Medulla oblongata (tissue), 1 donor: Measurements from ENCODE around the gene CCNL1.
"Not testable (repeated sequence)": the region's sequence is repeated elsewhere in the genome, so short reads cannot be mapped to it uniquely, and the experiment has no call there.

ENCODE experiments used
- DNase-seq: peaks from one replicate; pipeline ENCODE4 v3.0.0-alpha.2; 2015; ENCODE audit errors: extremely low spot score

Gene CCNL1

DNA sequence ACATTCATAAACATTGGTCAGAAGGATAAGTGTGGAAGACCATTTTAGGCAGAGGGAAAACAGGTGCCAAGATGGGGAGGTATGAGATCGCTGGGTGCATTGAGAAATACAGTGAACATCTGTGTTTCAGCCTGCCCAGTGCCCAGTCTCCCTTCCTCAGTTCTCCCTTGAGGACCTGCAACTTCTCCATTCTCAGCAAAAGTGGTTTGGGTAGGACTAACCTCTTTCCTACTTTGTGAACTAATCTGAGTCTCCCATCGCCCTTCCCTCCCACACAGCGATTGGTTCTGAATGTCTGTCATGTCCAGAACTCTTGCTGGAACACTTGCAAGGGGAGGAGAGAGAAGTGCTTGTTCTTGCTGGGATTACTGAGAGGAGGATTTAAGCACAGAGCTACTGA lies 10.9 kb upstream of the CCNL1 start:
- DNase-seq = peak; percentile 26

DNA sequence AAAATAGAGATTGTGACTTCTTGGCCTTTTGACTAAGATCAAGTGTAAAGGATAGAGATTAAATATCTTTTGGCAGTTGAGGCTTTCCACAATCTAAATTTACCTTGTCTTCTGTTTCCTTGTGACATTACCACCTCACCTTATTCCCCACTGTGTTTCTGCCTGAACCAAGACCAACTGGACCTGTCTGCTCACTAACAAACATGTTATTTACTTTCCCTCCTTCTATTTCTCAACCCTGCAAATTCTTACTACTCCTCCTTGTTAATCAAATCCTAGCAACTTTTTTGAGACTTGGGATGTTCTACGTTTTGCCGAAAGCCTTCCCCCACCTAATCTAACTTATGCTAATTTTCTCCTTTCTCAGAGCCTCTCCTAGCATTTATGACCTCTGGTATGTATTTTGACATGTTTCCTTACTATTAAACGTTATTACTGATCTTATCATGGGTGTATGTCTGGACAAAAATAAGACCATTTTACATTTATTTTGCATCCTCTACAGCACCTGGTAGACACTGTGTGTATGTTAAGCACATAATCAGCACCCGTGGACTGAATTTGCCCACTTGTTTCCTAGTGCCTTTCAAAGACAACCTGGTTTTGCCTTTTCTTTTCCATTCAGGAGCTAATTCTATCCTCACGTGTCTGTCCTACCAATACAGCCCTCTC lies 7.6 kb upstream of the CCNL1 start:
- no peak for DNase-seq

DNA sequence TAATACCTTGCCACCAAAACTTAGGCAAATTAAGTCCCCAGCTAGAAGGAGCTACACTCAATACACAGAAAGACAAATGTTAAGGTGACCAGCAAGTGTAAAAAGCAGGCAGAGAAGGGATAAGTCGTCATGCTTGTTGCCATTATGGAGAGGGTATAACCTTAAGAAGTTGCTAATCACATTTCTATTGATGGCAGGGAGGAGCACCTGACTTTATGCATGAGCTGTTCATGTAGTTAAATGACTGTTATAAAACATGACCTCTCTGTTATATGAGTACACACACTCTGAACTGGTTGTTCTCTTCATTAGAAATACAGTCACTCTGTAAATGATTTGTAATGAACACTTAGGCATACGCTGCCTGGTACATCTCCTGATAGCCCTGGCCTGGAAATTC lies 6.6 kb upstream of the CCNL1 start:
- DNase-seq = no peak

DNA sequence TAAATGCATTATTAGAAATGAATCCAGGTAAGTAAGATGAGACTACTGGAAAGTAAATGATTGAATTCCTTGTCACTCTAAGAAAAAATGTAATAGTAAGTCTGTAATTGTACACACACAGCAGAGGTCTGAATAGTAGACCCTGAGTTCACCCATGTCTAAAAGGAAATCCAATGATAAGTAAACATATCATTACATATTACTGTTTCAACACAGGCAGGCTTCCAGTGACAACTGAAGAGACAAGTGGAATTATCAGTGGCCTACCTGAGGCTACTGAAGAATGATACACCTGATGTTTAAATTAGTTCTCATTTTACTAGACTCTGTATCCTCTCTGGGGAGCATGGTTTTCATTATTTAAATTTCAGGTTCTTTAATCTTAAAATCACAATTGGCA lies 6.2 kb upstream of the CCNL1 start:
- DNase-seq = no peak

DNA sequence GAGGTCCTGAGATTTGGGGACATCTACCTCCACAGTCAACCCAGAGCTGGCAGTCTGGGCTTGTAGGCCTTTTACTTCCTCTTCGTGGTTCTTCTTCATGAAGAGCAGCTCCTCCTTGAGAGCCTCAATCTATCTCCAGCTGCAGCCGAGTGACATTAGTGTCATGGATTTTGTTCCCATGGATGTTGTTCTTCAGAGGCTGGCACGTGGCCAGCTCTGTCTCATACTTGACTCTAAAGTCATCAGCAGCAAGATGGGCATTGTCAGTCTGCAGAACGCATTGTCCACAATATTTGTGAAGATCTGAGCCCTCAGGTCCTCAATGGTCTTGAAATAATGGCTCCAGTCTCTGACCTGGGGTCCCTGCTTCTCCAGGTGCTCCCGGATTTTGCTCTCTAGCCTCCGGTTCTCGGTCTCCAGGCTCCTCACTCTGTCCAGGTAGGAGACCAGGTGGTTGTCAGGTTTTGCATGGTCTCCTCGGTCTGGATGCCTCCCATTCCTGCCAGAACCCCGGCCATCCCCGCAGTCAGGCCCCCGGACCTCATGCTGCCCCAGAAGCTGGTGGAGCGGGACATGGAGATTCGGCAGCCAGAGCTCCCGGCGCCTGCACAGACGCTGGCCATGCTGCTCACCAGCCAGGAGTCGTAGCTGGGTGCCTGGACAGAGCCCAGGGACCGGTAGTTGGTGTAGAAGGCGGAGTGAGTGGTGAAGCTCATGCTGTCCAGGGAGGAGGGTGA lies 3.4 kb upstream of the CCNL1 start:
- no peak for DNase-seq

DNA sequence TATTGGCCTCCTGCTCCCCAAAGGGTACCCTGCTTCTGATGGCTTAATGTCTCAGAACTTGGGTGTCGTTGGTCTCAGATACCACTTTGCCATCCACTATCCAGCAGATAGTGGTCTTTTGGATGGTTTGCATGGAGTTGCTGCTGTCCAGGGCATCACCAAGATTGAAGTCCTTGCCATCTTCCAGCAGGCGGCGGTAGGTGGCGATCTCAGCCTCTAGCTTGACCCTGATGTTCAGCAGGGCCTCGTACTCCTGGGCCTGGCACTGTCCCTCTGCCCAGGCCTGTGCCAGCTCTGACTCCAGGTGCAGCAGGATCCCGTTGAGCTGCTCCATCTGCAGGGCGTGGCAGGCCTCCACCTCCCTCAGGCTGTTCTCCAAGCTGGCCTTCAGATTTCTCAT lies 2.7 kb upstream of the CCNL1 start:
- not testable (repeated sequence) for DNase-seq

DNA sequence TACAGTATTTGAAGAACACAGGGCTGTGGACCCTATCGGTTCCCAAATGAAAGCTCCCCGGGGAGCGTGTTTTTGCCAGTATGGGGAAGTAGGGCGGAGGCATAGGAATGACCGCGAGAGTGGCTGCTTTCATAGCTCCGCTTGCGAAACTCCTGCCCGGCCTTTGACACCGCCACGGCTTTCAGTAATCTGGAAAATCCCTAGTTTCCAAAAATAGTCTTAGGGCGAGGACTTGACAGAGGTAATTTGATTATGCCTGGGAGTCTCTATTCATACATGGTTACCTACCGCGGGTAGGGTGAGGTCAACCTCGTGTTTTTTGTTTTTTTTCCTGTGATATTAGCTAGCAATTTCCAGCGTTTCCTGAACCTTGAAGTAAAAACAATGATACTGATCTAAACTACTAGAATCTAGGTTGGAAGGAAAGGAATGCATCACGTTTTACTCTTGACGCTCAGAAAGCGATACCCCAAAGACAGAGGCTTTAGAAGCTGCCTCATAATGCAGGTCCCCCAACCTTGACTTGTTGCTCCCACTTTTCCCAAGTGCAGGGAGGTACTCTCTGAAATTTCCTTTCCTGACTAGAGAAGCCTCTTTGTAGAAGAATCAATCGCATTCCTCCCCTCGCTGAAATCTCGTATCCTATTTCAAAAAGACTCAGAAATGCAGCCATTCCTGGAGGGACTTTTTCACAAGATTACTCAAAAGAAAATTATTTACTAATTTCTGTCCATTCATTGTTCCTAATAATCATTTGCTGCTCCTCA lies 894 bp upstream of the CCNL1 start:
- DNase-seq = peak; percentile 78

DNA sequence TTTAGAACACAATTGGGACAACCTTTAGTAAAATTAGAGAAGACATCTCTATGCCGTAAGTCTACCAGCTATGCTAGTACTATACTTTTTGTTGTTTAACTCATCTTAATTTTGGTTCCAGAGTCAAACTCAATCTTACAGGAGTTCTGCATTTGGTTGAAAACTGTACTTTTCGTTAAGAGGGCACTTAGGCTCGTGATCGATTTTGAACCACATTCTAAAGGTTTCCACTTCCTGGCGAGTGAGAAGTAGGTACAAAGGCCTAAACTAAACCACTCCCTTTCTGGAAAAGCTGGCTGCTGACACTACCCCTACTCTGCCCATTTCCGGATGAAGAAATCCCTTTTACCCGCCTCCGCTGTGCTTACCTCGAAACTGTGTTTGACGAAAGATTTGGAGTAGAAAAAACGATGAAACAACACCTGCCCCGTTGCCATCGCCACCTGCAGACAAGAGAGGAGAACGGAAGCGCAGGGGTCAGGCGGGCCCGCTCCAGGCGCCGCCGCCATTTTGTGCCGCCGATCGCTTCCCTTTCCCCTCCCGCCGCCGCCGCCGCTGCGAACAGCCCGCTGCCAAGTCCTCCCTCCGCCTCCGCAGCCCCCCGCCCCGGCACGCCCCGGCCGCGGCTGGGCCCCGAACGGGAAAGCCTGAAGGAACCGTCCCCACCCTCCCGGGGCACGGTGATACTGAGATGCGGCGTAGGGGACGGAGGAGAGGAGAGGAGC lies 748 bp downstream of the CCNL1 start:
- peak; percentile 32 for DNase-seq

DNA sequence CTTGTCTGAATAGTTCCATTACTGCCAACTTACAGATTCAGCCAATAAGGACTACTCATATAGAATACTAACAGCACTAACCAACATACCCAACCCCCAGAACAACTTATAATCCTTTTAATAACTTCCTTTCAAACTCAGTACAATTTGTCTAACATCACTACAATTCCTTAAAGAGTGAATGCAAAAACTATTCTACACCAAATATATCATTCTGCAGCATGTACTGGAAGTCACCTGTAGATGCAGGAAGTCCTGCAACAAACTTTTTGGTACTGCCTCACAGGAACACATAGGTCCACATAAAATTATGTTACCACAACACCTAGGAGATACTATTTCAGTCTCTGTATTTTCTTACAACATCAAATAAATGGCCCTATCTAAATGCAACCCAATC lies 2.1 kb downstream of the CCNL1 start:
- no peak for DNase-seq

DNA sequence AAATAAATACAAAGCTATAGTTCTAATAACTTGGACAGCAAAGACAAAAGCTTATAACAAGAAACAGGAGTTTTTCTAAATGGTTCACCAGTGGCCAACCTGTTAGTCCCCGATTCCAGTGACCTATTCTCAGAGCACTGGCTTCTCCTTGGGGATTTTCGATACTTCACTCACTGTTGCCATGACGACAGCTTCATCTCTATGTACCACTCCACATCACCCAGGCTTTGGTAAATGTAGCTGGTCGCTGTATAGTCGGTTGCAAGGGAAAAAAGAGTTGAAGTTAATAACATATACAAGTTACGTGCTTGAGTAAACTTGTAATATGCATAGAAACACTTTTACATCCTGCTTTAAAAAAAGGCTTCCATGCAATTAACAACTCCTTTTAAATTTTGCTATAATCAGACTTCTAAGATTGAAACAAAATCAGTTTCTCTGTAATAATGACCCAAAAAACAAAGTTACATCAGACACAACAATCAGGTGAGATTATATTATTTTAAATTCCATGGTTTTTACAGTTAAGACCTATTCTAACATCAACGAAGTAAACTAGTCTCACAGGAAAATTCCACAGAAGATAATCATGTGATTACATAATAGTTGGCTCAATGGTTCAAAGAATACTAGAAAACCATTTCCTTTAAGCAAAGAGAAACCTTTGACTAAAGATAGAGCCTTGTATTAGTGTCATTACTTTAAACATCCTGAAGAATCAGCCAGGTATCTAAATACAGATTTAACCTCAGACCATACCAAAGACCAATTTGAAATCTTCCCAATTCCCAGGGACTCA lies 2.9 kb downstream of the CCNL1 start:
- DNase-seq = no peak

DNA sequence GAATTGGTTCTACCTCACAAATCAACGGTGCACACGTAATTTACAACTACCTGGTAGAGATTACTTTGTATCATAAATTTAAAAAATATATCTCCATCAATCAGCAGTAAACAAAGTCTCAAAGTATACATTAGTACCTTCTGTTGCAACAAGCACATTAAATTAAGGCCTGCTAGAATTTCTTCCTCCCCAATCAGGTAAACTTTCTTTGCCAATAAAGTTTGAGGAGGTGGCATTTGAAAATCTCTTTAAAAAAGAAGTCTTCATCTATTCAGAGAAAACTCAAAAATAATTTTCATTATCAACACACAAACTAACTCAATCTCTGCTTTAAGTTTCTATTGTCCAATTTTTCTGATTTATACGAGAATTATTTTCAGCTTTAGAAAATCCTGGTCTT lies 4.4 kb downstream of the CCNL1 start:
- DNase-seq = no peak

DNA sequence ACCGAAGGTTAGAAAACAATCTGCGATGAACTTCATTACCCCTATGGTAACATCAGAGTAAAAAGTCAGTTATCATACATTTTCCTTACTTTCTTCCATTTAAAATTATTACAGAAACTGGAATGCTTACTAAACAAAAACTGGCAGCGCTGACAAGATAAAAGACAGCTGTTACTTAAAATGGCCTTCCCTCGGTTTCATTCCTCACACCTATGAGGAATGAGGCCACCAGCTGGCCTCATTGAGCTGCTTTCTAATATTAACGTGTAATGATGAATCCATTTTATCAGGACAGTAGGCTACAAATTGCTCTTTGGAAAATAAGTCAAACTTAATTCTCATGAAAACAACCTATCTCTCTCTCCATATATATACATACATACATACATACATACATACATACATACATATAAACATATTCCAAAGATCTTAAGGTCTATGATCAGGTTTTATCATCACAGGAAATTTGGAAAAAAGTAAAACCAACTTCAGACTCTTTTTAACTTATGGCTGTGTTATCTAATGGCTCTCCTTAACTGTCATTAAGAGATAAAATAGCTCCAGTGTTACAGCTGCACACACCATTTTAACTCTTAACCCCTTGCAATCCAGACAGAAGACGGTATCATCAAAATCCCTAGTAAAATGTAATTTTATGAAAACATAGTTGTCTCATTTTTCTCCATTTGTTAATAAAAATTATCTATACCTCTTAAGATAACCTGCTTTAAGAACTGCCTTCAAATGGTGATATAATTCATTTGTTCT lies 5.2 kb downstream of the CCNL1 start:
- DNase-seq = no peak

DNA sequence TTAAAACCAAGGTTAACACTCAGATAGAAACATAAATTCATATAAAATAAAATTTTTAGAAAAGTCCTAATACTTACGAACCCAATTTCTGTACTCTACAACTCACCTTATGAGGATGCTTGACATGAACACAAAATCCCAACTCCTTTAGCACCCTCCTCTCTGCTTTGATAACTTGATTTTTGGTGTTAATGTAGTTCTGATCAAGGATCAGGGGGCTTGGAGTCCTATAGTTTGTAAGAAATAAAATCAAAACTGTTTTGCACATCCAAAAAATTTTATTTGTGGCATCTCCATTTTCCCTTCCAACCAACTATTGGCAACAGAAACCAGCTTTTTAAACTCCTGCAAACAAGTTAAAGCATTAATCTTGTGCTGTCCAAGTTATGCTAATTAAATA lies 7.0 kb downstream of the CCNL1 start:
- DNase-seq = no peak

DNA sequence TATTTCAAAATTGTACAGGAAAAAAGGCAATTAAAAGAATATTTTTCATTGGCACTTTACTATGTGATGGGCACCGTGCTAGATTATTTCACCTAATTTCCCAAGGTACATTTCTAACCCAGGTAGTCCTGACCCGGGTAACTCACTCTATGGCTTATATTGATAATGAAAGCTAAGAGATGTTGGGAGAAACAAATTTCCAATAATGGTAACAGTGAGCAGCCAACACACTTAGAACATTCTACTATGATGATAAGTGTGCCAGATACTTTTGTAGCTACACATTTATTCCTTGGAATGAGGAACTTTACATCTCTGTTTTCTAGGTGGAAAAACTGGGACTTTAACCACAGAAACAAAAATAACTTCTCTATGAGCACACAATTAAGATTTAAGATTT lies 7.5 kb downstream of the CCNL1 start:
- no peak for DNase-seq

DNA sequence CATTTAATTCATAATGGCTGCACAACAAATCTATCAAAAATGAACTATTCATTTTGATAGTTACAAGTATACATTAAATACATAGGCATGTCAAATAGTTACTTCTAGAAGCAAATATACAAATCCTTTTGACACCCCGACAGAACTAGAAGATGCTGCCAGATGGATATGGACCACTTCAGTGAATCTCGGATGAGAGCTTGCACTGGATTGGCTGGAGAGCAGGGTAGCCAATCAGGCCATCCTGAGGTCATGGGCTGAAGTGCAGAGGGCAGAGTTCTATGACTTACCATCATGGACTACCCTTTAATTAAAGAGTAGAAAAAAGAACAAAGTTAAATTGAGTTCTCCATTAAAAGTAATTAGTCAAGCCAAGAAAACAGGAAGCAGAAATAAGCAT lies 8.3 kb downstream of the CCNL1 start:
- no peak for DNase-seq

DNA sequence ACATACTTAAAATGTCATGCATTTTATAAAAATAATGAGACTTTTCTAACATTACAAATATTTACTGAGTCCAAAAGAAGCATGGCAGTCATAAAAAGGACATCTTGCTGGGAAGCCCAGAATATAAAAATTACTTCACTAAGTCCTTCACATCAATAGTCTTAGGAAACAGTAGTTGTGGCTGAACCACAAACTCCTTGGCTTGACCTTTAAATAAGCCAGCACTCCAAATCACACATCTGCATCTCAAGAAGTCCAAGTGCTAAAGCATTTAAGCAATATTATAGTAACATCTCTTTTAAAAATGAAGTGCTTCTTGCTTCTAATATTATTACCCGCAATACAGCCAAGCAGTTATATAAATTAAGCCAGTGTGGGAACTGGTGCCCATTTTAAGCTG lies 8.8 kb downstream of the CCNL1 start:
- no peak for DNase-seq

DNA sequence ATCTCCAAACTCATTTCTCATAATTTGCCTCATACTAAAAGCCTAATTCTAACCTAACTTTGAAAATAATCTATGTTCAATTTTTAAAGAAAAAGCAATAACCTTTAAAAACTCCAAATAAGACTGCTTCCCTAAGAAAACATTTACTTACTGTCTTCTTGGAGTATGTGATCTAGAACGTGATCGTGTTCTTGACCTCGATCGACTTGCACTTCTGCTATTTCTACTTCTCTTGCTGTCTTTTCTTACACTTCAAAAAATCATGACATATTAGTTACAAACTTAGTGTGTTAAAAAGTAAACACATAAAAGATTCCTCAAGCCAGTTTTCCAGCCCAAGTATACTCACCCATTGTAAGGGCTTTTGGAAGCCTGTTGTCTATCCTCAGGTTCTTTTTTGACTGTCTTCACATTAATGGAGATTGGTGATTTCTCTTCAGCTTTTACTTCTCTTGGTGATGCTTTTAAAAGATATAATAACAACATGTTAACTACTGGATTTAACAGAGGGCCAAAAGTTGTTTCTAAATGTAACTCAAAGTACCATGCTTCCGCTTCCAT lies 10.7 kb downstream of the CCNL1 start:
- DNase-seq = no peak

DNA sequence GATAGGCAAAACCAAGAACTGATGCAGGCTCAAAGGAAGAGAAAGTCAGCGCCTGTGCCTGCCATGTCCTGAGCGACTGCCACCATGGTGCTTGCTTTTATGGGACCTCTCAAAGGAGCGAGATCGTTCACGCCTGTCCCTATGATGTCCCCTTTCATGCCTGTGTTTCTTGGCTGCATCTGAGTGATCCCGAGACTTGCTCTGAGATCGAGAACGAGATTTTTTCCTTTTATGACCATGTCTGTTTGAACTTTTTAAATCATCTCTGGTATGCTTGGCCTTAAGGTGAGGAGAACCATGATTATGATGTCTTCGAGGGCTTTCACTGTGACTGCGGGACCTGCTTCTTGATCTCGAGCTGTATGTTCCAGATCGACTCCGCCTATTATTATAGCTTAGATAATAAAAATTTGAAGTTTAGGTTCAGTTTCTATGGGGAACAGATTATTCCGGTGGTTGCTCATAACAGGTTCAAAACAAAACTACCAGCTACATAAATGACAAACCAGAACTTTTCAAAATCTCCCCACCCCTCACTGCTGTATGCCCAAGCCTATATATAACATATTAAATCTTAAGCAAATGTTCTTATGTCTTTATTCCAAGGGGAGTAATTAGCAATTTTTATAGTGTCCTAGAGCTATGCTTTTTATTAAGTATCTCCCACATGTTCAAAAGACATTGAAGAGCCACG lies 11.6 kb downstream of the CCNL1 start:
- DNase-seq = no peak

DNA sequence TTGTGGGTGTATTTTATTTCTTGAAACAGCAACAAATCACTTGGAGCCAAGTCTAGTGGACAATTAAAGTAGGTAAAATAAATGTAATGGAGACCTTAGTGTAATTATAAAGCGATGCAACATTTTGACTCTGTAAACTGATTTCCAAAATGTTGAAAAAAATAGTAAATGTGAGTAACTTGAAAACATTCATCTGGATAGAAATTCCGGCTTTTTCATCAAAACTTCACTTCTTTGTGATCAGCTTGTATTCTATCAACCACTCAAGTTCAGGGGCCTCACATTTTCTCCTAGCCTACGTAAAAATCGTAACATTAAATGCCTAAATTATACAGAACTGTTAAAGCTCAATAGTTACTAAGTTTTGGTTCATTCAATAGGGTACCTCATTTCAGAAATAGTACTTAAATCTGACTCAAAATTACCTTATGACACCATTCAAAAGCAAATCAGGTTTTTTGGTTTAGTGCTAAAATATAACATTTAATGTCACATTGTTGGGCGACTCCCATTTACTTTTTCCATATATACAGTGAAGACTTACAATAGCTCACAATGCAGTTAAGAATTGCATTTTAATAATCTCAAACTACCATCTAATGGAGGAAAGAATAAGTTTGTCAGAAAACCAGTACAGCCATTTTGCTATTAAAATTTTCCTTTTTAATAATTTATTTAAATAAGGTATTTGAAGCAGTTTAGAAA lies 12.7 kb downstream of the CCNL1 start:
- DNase-seq = no peak
